Memory B cell (primary cell): ENCODE results near the gene AOPEP.

Experiments used
- ATAC-seq: fragments of 150-1000 bp; cut with Tn5 transposase; 2 replicates; pipeline ENCODE4 v1.10.0; 2021; ENCODE audit warnings: low read depth, mild to moderate bottlenecking, moderate library complexity
- DNase-seq, 2 donors: peaks; one replicate each; pipeline ENCODE4 v3.0.0; 2022; ENCODE audit warnings: low spot score in 2 of 2
- H3K27ac Mint-ChIP-seq: one replicate; pipeline ENCODE4 v1.8.0; 2022; ENCODE audit warnings: mild to moderate bottlenecking, moderate library complexity, mixed read lengths
- H3K27me3 Mint-ChIP-seq: one replicate; pipeline ENCODE4 v1.8.0; 2022; ENCODE audit warnings: mixed read lengths
- H3K36me3 Mint-ChIP-seq: one replicate; pipeline ENCODE4 v1.8.0; 2022; ENCODE audit warnings: mild to moderate bottlenecking, mixed read lengths
- H3K4me1 Mint-ChIP-seq: one replicate; pipeline ENCODE4 v1.8.0; 2022; ENCODE audit warnings: mixed read lengths
- H3K4me3 Mint-ChIP-seq: one replicate; pipeline ENCODE4 v1.8.0; 2022; ENCODE audit warnings: mild to moderate bottlenecking, moderate library complexity, mixed read lengths
- H3K9me3 Mint-ChIP-seq: one replicate; pipeline ENCODE4 v1.8.0; 2022; ENCODE audit warnings: mixed read lengths

AOPEP gene

DNA sequence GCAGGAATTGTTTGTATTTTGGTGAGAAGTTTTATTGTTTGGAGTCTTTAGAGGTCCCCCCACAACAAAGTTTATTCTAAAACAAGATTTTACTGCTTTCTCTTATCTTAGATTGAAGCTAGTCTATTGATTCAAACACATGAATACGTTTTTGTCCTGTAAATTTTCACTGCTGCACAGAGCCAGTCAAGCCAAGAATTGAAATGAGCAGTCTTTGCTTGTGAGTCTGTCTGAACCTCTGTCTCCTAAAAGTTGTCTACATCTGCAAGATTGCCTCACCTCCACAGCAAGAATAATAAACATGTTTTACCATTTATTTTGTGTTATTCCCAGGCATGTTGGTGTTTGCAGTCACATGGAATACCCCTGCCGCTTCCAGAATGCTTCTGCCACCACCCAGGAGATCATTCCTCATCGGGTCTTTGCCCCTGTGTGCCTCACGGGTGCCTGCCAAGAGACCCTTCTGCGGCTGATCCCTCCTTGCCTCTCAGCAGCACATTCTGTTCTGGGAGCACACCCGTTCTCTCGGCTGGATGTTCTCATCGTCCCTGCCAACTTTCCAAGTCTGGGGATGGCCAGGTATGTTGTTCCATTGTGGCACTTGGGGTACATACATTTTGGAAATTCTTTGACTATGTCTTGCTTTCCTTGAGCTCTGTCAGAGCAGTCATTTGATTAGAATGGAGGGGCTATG lies 74.1 kb downstream of the AOPEP start:
- Mint-ChIP-seq H3K4me1 (no peaks in the 10 kb centered on the region), H3K27me3 (no peaks in the 10 kb centered on the region), H3K9me3 (no peaks in the 10 kb centered on the region), H3K36me3 (peaks cover 31% of the 10 kb centered on the region), H3K27ac (no peak overlapping the region), H3K4me3 (no peak overlapping the region)
- no peak for ATAC-seq
- DNase-seq = no peak

GRCh38 chr9:94801234-94801633 lies 74.7 kb downstream of the AOPEP start:
- no peak overlapping the region for H3K4me3 Mint-ChIP-seq
- peaks cover 3% of the 10 kb centered on the region for H3K4me1 Mint-ChIP-seq
- H3K36me3 Mint-ChIP-seq = peaks cover 34% of the 10 kb centered on the region
- H3K9me3 Mint-ChIP-seq = no peaks in the 10 kb centered on the region
- DNase-seq (no peak), ATAC-seq (no peak)
- no peak overlapping the region for H3K27ac Mint-ChIP-seq
- H3K27me3 Mint-ChIP-seq = no peaks in the 10 kb centered on the region

DNA sequence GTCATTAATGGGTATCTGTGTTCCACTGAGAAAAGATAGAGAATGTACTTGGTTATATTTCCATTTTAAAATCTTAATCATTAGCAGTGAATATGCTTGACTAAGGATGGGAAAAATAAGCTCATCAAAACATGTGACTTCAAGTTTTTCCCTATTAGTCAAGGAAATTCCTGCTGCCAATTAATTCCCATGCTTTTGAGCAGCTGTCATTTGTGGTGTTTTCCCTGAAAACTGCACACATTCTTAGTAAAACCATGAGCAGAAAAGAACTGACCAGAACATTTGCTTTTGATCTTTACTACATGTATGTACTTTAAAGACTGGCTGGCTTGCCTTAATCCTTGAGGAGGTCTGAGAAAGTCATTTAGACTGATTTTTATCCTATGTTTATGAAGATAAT lies 75.2 kb downstream of the AOPEP start:
- no peaks in the 10 kb centered on the region for H3K27me3 Mint-ChIP-seq
- peaks cover 36% of the 10 kb centered on the region for H3K36me3 Mint-ChIP-seq
- DNase-seq (no peak), ATAC-seq (no peak)
- H3K4me3 Mint-ChIP-seq = no peak overlapping the region
- no peaks in the 10 kb centered on the region for H3K9me3 Mint-ChIP-seq
- H3K27ac Mint-ChIP-seq = no peak overlapping the region
- H3K4me1 Mint-ChIP-seq = peaks cover 4% of the 10 kb centered on the region

GRCh38 chr9:94802251-94802650 lies 75.8 kb downstream of the AOPEP start:
- Mint-ChIP-seq H3K36me3 (peaks cover 35% of the 10 kb centered on the region), H3K27me3 (no peaks in the 10 kb centered on the region), H3K27ac (no peak overlapping the region), H3K9me3 (no peaks in the 10 kb centered on the region), H3K4me1 (peaks cover 4% of the 10 kb centered on the region), H3K4me3 (no peak overlapping the region)
- ATAC-seq = no peak
- DNase-seq = no peak

- ATAC-seq (no peak), DNase-seq (no peak)
- H3K4me1 Mint-ChIP-seq = peaks cover 4% of the 10 kb centered on the region
- no peaks in the 10 kb centered on the region for H3K27me3 Mint-ChIP-seq
- no peaks in the 10 kb centered on the region for H3K9me3 Mint-ChIP-seq
- no peak overlapping the region for H3K27ac Mint-ChIP-seq
- H3K36me3 Mint-ChIP-seq = peaks cover 38% of the 10 kb centered on the region
- no peak overlapping the region for H3K4me3 Mint-ChIP-seq
Observed at GRCh38 chr9:94802793-94803192, 76.3 kb downstream of the AOPEP start.

GRCh38 chr9:94804316-94804715 lies 77.8 kb downstream of the AOPEP start:
- peaks cover 4% of the 10 kb centered on the region for H3K4me1 Mint-ChIP-seq

GRCh38 chr9:94805051-94805489 lies 78.6 kb downstream of the AOPEP start:
- Mint-ChIP-seq H3K36me3 (peaks cover 40% of the 10 kb centered on the region), H3K4me1 (peaks cover 4% of the 10 kb centered on the region), H3K27ac (no peak overlapping the region), H3K4me3 (no peak overlapping the region), H3K27me3 (no peaks in the 10 kb centered on the region), H3K9me3 (no peaks in the 10 kb centered on the region)
- DNase-seq = no peak
- ATAC-seq = no peak

More at GRCh38 chr9:94804316-94804715, 77.8 kb downstream of the AOPEP start:
- ATAC-seq (no peak), DNase-seq (no peak)
- Mint-ChIP-seq H3K36me3 (peaks cover 38% of the 10 kb centered on the region), H3K4me3 (no peak overlapping the region), H3K27ac (no peak overlapping the region), H3K9me3 (no peaks in the 10 kb centered on the region), H3K27me3 (no peaks in the 10 kb centered on the region)

- Mint-ChIP-seq H3K36me3 (peaks cover 38% of the 10 kb centered on the region), H3K4me3 (no peak overlapping the region)
- no peak for ATAC-seq
Observed at GRCh38 chr9:94805585-94805984, 79.1 kb downstream of the AOPEP start.

DNA sequence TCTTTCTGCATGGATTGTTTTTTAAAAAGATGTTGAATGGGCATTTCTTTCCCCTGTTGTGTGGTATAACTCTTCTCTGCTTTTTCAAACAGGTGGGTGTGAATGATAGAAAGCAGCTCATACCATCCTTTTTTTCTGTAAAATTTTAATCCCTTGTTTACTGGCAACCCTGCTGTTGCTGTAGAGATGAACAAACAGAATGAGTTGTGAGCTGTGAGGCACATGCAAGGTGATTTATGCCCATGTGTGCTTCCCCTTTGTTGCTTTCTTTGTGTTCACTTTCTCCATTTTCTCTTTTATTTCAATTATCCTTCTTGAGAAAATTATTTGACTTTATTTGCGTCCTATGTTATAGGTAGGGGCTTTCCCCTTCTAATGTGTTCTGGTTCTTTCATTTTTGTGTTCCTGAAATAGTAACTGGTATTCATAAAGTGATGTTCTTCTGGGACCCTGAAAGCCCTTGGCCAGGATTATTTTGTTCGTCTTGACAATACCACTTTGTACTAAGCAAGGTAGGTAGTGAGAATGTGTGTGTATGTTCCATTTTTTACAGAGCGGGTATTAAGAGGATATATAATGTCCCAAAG lies 79.9 kb downstream of the AOPEP start:
- no peaks in the 10 kb centered on the region for H3K9me3 Mint-ChIP-seq
- peaks cover 30% of the 10 kb centered on the region for H3K36me3 Mint-ChIP-seq

More at GRCh38 chr9:94805585-94805984, 79.1 kb downstream of the AOPEP start:
- Mint-ChIP-seq H3K4me1 (peaks cover 4% of the 10 kb centered on the region), H3K27ac (peak overlapping the region; percentile 15), H3K27me3 (no peaks in the 10 kb centered on the region), H3K9me3 (no peaks in the 10 kb centered on the region)
- no peak for DNase-seq

GRCh38 chr9:94807556-94807955 lies 81.1 kb downstream of the AOPEP start:
- Mint-ChIP-seq H3K36me3 (peaks cover 30% of the 10 kb centered on the region), H3K4me1 (peaks cover 4% of the 10 kb centered on the region), H3K27me3 (no peaks in the 10 kb centered on the region), H3K27ac (peak overlapping the region; percentile 52), H3K4me3 (no peak overlapping the region), H3K9me3 (no peaks in the 10 kb centered on the region)
- ATAC-seq = no peak
- DNase-seq = no peak

More for the DNA sequence above, 79.9 kb downstream of the AOPEP start:
- Mint-ChIP-seq H3K27ac (peak overlapping the region; percentile 15), H3K4me3 (no peak overlapping the region), H3K4me1 (peaks cover 4% of the 10 kb centered on the region), H3K27me3 (no peaks in the 10 kb centered on the region)
- peak; percentile 27 for ATAC-seq
- no peak for DNase-seq

DNA sequence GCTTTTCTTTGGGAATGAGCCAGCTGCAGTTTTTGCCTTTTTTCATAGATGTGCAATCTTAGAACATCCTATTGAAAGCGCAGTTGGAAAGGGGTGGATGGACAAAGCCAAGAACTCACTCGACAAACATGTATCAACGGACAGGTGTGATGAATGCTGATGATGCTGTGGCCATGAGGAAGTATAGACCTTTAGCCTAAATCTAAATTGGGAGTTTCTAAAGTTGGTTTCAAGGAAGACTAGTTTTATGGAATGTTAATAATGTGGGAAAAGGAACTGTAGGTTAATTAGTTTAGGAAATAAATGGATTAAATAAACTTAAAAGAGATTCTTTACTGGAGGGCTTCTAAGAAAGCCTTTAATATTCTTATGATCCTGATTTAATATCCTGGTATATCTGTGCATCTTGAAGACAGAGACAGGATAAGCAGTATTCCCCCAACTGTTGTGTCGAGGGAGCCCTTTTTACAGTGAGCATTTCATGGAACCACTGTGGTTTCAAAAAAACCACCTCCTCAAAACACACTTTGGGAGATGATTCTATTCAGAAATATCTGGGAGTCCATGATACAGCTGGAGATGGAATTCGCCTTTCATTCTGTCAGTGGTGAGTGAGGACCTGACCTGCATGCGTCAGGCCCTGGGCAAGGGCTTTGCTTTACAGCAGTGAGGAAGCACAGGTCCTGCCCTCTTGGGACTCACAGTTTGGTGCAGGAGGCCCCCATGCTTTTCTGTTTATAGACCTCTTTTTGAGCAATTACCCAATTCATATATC lies 82.6 kb downstream of the AOPEP start:
- Mint-ChIP-seq H3K36me3 (peaks cover 25% of the 10 kb centered on the region), H3K27ac (no peak overlapping the region), H3K27me3 (no peaks in the 10 kb centered on the region), H3K4me3 (no peak overlapping the region), H3K9me3 (no peaks in the 10 kb centered on the region), H3K4me1 (peaks cover 4% of the 10 kb centered on the region)
- ATAC-seq = no peak
- no peak for DNase-seq

GRCh38 chr9:94809778-94810177 lies 83.3 kb downstream of the AOPEP start:
- Mint-ChIP-seq H3K27me3 (no peaks in the 10 kb centered on the region), H3K27ac (no peak overlapping the region), H3K9me3 (no peaks in the 10 kb centered on the region), H3K4me1 (peaks cover 4% of the 10 kb centered on the region), H3K4me3 (no peak overlapping the region), H3K36me3 (peaks cover 23% of the 10 kb centered on the region)
- no peak for ATAC-seq
- DNase-seq = no peak

DNA sequence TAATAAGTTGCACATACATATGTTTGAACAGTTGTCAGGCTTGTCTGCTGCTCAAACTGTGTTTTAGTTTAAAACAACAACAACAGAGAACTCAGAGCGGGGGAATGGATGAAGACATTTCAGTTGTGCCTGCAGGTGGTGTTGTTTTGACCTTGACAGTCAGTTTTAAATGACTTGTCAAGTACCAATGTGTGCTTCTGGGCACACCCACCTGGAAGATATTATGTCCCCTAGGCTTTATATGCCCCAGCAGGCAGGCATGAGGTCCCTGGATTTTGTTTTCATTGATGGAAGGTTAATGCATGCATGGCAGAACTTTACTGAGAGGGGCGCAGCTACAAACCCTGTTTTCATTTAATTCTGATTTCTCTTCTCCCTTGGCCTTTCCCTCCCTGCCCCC lies 84.6 kb downstream of the AOPEP start:
- DNase-seq = no peak
- H3K27me3 Mint-ChIP-seq = no peaks in the 10 kb centered on the region
- no peak overlapping the region for H3K4me3 Mint-ChIP-seq

GRCh38 chr9:94812343-94812742 lies 85.8 kb downstream of the AOPEP start:
- ATAC-seq = no peak
- H3K4me1 Mint-ChIP-seq = no peaks in the 10 kb centered on the region
- no peaks in the 10 kb centered on the region for H3K9me3 Mint-ChIP-seq
- DNase-seq = no peak
- H3K27me3 Mint-ChIP-seq = no peaks in the 10 kb centered on the region
- H3K27ac Mint-ChIP-seq = no peak overlapping the region
- H3K36me3 Mint-ChIP-seq = peaks cover 20% of the 10 kb centered on the region
- H3K4me3 Mint-ChIP-seq = no peak overlapping the region

More for the DNA sequence above, 84.6 kb downstream of the AOPEP start:
- peaks cover 20% of the 10 kb centered on the region for H3K36me3 Mint-ChIP-seq
- no peaks in the 10 kb centered on the region for H3K9me3 Mint-ChIP-seq
- no peak for ATAC-seq
- H3K27ac Mint-ChIP-seq = no peak overlapping the region
- H3K4me1 Mint-ChIP-seq = peaks cover 2% of the 10 kb centered on the region
